ENCODE data around the gene LRG1. TPM values are rescaled to one million over a fixed set of nuclear protein-coding genes. Genes with fewer than 3 reads are reported as not detected.

The LRG1 gene
- total and polyA plus RNA-seq, 7 donors: 0.36 to 21.0 (median 2.4) TPM; not detected in 1

GRCh38 chr19:4499855-4500254 is 40.0 kb downstream of the LRG1 start:
- Histone ChIP-seq H3K27me3 (no peaks in the 10 kb centered on the region), H3K27ac (peak overlapping the region in 1 of 4 donors; percentile 10), H3K4me1 (peaks cover 0 to 8% (median 5%) of the 10 kb centered on the region in 4 donors), H3K4me3 (no peak overlapping the region), H3K36me3 (peaks cover 20 to 92% (median 59%) of the 10 kb centered on the region in 4 donors), H3K9me3 (no peaks in the 10 kb centered on the region)
- 95 to 96% methylated on average over 15 of the region's 15 CpGs for WGBS, 2 donors
- no peak for DNase-seq
- intact Hi-C loops (cut with DNase I): no loop called here
- no peak for TF ChIP-seq CTCF (IDR thresholded peaks at IDR 0.05)
- TF ChIP-seq POLR2AphosphoS5 (IDR thresholded peaks at IDR 0.05): no peak
- no peak for TF ChIP-seq POLR2A (IDR thresholded peaks at IDR 0.05)
- TF ChIP-seq EP300 (IDR thresholded peaks at IDR 0.05): no peak

- H3K4me3 ChIP-seq: no peak overlapping the region
- no peak for DNase-seq
- WGBS, 2 donors: 96 to 97% methylated on average over 23 of the region's 23 CpGs
- H3K27me3 ChIP-seq: no peaks in the 10 kb centered on the region
- no peaks in the 10 kb centered on the region for H3K9me3 ChIP-seq
- peaks cover 21 to 92% (median 59%) of the 10 kb centered on the region in 4 donors for H3K36me3 ChIP-seq
- intact Hi-C loops (cut with DNase I): no loop called here
- H3K27ac ChIP-seq: no peak overlapping the region
- peaks cover 0 to 4% (median 2%) of the 10 kb centered on the region in 4 donors for H3K4me1 ChIP-seq
- TF ChIP-seq EP300 (IDR thresholded peaks at IDR 0.05): no peak
- no peak for TF ChIP-seq CTCF (IDR thresholded peaks at IDR 0.05)
- no peak for TF ChIP-seq POLR2AphosphoS5 (IDR thresholded peaks at IDR 0.05)
- TF ChIP-seq POLR2A (IDR thresholded peaks at IDR 0.05): no peak
Measured at GRCh38 chr19:4499318-4499717, 40.5 kb downstream of the LRG1 start.

- intact Hi-C loops (cut with DNase I): no loop called here
- peaks cover 25 to 92% (median 59%) of the 10 kb centered on the region in 4 donors for H3K36me3 ChIP-seq
- WGBS, 2 donors: 96 to 98% methylated on average over 12 of the region's 12 CpGs
Measured at GRCh38 chr19:4498694-4499093, 41.1 kb downstream of the LRG1 start.

GRCh38 chr19:4497770-4498389 is 42.0 kb downstream of the LRG1 start:
- intact Hi-C loops (cut with DNase I): no loop called here
- 93 to 95% methylated on average over 25 of the region's 25 CpGs for WGBS, 2 donors
- H3K36me3 ChIP-seq: peaks cover 32 to 92% (median 55%) of the 10 kb centered on the region in 4 donors

More at GRCh38 chr19:4498694-4499093, 41.1 kb downstream of the LRG1 start:
- Histone ChIP-seq H3K27me3 (no peaks in the 10 kb centered on the region), H3K4me3 (no peak overlapping the region), H3K27ac (no peak overlapping the region), H3K9me3 (no peaks in the 10 kb centered on the region), H3K4me1 (peaks cover 0 to 4% (median 0%) of the 10 kb centered on the region in 4 donors)
- TF ChIP-seq CTCF (IDR thresholded peaks at IDR 0.05) (no peak), EP300 (IDR thresholded peaks at IDR 0.05) (no peak), POLR2A (IDR thresholded peaks at IDR 0.05) (no peak), POLR2AphosphoS5 (IDR thresholded peaks at IDR 0.05) (no peak)
- no peak for DNase-seq

More at GRCh38 chr19:4497770-4498389, 42.0 kb downstream of the LRG1 start:
- DNase-seq: no peak
- TF ChIP-seq CTCF (IDR thresholded peaks at IDR 0.05) (no peak), POLR2AphosphoS5 (IDR thresholded peaks at IDR 0.05) (no peak), POLR2A (IDR thresholded peaks at IDR 0.05) (no peak), EP300 (IDR thresholded peaks at IDR 0.05) (no peak)
- H3K27ac ChIP-seq: no peak overlapping the region
- no peaks in the 10 kb centered on the region for H3K9me3 ChIP-seq
- H3K4me1 ChIP-seq: peaks cover 0 to 4% (median 0%) of the 10 kb centered on the region in 4 donors
- H3K4me3 ChIP-seq: no peak overlapping the region
- no peaks in the 10 kb centered on the region for H3K27me3 ChIP-seq
